ENCODE data around the gene CFAP74. TPM values are rescaled to one million over a fixed set of nuclear protein-coding genes. Genes with fewer than 3 reads are reported as not detected.

CFAP74 gene
- total RNA-seq, 4 donors from 2014 or later, result not detected

DNA sequence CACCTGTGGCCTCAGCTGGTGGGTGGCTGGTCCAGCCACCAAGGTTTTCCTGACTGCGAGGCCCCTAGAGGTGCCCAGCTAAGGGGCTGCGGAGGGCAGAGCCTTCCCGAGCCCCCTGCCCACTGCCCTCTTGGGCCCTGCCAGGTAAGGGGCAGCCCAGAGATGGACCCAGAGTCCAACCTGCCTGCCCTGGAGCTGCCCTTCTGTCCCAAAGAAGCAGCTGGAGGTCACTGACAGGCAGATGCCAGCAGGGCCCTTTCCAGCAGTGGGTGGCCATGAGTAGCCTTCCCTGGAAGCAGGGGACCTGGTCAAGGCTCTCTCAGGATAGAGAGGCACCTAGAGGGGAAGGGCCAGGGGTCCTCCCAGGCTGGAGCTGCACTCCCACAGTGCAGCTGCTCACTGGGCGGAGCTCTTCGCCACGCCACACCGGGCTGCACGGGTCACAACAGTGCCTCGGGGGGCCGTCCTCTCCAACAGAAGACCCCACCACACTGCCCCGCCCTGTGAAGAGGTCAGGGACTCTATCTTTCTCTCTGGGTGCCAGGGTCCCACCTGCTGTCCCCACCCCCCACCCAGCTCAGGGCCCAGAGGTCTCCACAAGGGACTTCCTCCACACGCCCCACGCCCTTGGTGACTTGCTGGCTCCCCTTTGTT, 101.8 kb downstream of the CFAP74 start:
- Histone ChIP-seq H3K36me3 (no peaks in the 10 kb centered on the region), H3K4me3 (no peak overlapping the region), H3K27ac (no peak overlapping the region), H3K9me3 (no peaks in the 10 kb centered on the region), H3K27me3 (no peaks in the 10 kb centered on the region), H3K4me1 (peaks cover 0 to 4% of the 10 kb centered on the region in 2 donors)
- intact Hi-C loops (cut with DNase I; ENCODE audit: low total_unique reads) (no loop called here), in situ Hi-C loops (cut with MboI; ENCODE audit: low sequenced_read_pairs in 4 of 4) (loop anchor here in 2 of 4 donors (5.0 to 10.0 kb wide), 3 partner anchors 57 to 137 kb away; no protein-coding TSS in a partner anchor)
- DNase-seq (no peak), ATAC-seq (no peak)
- TF ChIP-seq POLR2A (IDR thresholded peaks at IDR 0.05), result no peak
- no peak for TF ChIP-seq CTCF (IDR thresholded peaks at IDR 0.05 in 4 of 5, conservative IDR thresholded peaks at IDR 0.05 in 1 of 5)

DNA sequence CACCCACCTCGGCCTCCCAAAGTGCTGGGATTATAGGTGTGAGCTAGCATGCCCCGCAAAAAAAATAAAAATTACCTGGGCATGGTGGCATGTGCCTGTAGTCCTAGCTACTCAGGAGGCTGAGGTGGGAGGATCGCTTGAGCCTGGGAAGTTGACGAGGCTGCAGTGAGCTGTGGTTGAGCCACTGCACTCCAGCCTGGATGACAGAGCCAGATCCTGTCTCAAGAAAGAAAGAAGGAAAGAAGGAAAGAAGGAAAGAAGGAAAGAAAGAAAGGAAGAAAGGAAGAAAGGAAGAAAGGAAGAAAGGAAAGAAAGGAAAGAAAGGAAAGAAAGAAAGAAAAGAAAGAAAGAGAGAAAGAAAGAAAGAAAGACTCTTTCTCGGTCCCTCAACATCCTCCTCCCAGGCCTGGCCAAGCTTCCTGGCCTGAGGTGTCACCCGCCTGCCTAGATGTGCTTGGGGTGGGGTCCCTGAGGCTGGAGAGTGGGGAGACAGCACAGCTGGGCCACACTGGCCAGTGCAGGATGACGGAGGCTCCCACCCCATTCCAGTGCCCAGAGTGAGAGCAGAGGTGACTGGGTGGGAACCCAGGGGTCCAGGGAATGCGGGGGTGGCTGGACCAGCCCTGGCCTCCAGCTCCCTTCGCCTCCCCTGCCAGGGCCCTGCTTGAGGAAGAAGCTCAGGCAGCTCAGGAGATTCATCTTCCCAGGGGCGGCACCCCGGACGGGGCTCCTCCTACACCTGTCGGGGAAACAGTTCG, 102.5 kb downstream of the CFAP74 start:
- intact Hi-C loops (cut with DNase I; ENCODE audit: low total_unique reads), result no loop called here

DNA sequence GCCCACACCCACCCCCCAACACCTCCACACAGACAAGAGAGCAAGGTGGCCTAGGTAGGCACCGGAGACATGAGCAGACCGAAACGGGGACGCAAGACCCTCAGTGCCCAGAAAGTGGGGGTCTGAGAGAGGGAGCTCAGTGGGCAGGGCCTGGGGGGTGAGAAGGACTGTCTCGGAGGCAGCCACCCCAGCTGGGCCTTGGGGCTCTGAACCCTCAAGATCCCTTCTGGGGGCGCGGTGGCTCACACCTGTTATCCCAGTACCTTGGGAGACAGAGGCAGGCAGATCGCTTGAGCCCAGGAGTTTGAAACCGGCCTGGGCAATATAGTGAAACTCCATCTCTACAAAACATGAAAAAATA, 103.6 kb downstream of the CFAP74 start:
- Histone ChIP-seq H3K4me1 (peaks cover 2 to 4% of the 10 kb centered on the region in 2 donors), H3K36me3 (no peaks in the 10 kb centered on the region), H3K27me3 (no peaks in the 10 kb centered on the region), H3K4me3 (no peak overlapping the region), H3K9me3 (no peaks in the 10 kb centered on the region), H3K27ac (no peak overlapping the region)
- DNase-seq (no peak), ATAC-seq (no peak)
- no peak for TF ChIP-seq CTCF (IDR thresholded peaks at IDR 0.05 in 4 of 5, conservative IDR thresholded peaks at IDR 0.05 in 1 of 5)
- no peak for TF ChIP-seq POLR2A (IDR thresholded peaks at IDR 0.05)
- intact Hi-C loops (cut with DNase I; ENCODE audit: low total_unique reads), result no loop called here
- in situ Hi-C loops (cut with MboI; ENCODE audit: low sequenced_read_pairs in 4 of 4), result loop anchor here in 3 of 4 donors (5.0 to 25.0 kb wide), 4 partner anchors 55 to 138 kb away; no protein-coding TSS in a partner anchor

More for the DNA sequence above, 102.5 kb downstream of the CFAP74 start:
- no peak for DNase-seq
- in situ Hi-C loops (cut with MboI; ENCODE audit: low sequenced_read_pairs in 4 of 4), result loop anchor here in 2 of 4 donors (5.0 to 10.0 kb wide), 3 partner anchors 56 to 136 kb away; no protein-coding TSS in a partner anchor
- ATAC-seq, result no peak
- H3K27me3 ChIP-seq, result no peaks in the 10 kb centered on the region
- H3K27ac ChIP-seq, result no peak overlapping the region
- peaks cover 0 to 3% of the 10 kb centered on the region in 2 donors for H3K4me1 ChIP-seq
- no peak overlapping the region for H3K4me3 ChIP-seq
- TF ChIP-seq POLR2A (IDR thresholded peaks at IDR 0.05) (no peak), CTCF (IDR thresholded peaks at IDR 0.05 in 4 of 5, conservative IDR thresholded peaks at IDR 0.05 in 1 of 5) (no peak)
- no peaks in the 10 kb centered on the region for H3K36me3 ChIP-seq
- H3K9me3 ChIP-seq, result no peaks in the 10 kb centered on the region

GRCh38 chr1:1899266-1899966, 104.2 kb downstream of the CFAP74 start:
- H3K9me3 ChIP-seq, result no peaks in the 10 kb centered on the region
- TF ChIP-seq CTCF (IDR thresholded peaks at IDR 0.05 in 4 of 5, conservative IDR thresholded peaks at IDR 0.05 in 1 of 5) (no peak), POLR2A (IDR thresholded peaks at IDR 0.05) (no peak)
- no peaks in the 10 kb centered on the region for H3K36me3 ChIP-seq
- no peak overlapping the region for H3K27ac ChIP-seq
- ATAC-seq (no peak), DNase-seq (no peak)
- H3K4me3 ChIP-seq, result no peak overlapping the region
- in situ Hi-C loops (cut with MboI; ENCODE audit: low sequenced_read_pairs in 4 of 4), result loop anchor here in 1 of 4 donors (25.0 kb wide), 1 partner anchor 137 kb away; no protein-coding TSS in a partner anchor
- no peaks in the 10 kb centered on the region for H3K27me3 ChIP-seq
- peaks cover 7 to 9% of the 10 kb centered on the region in 2 donors for H3K4me1 ChIP-seq
- intact Hi-C loops (cut with DNase I; ENCODE audit: low total_unique reads), result no loop called here
